Measurements from ENCODE around the gene SPTB. TPM values are rescaled to one million over a fixed set of nuclear protein-coding genes. Genes with fewer than 3 reads are reported as not detected.
"Not testable (repeated sequence)": the region's sequence is repeated elsewhere in the genome, so short reads cannot be mapped to it uniquely, and the experiment has no call there.

SPTB gene
- total RNA-seq, 1 experiment from 2014 or later, result 2.3 TPM

DNA sequence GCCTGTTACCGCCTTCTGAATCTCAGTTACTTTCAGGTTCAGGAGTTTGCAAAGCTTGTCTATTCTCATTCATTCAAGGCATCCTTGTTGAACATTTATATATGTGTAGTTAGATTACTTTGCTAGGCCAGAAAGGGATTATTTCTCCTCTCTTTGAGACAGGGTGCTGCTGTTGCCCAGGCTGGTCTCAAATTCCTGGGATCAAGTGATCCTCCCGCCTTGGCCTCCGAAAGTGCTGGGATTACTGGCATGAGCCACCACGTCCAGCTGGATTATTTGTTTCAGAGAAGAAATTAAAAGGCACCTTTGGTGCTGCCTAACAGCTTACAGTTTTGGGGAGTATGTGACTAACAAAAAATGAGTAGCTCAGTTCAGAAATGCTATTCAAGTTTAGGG is 35.3 kb upstream of the SPTB start:
- H3F3A ChIP-seq (ENCODE audit: low read length, unreplicated experiment), result no peaks in the 10 kb centered on the region
- peak overlapping the region; percentile 85 for H3K4me3 ChIP-seq (ENCODE audit: low read length)
- H2AFZ ChIP-seq (ENCODE audit: low read length), result peak overlapping the region; percentile 83
- peak overlapping the region; percentile 95 for H3K9ac ChIP-seq (ENCODE audit: low read length)
- BruUV-seq (replicated peaks), result TSS peak; percentile 61
- DNase-seq, result no peak
- H3K4me1 ChIP-seq (ENCODE audit: insufficient read depth, low read length), result peaks cover 15% of the 10 kb centered on the region
- CTCF ChIA-PET, result interaction anchor here (1.2 kb wide), 1 partner anchor 105 kb away, joined by 3 read pairs; no protein-coding TSS in a partner anchor
- intact Hi-C loops (cut with micrococcal nuclease), result no loop called here
- TF ChIP-seq EZH2 (IDR thresholded peaks at IDR 0.05; ENCODE audit: low read length, unreplicated experiment) (no peak), EZH2phosphoT487 (IDR thresholded peaks at IDR 0.05; ENCODE audit: borderline replicate concordance, low read length) (no peak)
- TF ChIP-seq, protein P1, sequence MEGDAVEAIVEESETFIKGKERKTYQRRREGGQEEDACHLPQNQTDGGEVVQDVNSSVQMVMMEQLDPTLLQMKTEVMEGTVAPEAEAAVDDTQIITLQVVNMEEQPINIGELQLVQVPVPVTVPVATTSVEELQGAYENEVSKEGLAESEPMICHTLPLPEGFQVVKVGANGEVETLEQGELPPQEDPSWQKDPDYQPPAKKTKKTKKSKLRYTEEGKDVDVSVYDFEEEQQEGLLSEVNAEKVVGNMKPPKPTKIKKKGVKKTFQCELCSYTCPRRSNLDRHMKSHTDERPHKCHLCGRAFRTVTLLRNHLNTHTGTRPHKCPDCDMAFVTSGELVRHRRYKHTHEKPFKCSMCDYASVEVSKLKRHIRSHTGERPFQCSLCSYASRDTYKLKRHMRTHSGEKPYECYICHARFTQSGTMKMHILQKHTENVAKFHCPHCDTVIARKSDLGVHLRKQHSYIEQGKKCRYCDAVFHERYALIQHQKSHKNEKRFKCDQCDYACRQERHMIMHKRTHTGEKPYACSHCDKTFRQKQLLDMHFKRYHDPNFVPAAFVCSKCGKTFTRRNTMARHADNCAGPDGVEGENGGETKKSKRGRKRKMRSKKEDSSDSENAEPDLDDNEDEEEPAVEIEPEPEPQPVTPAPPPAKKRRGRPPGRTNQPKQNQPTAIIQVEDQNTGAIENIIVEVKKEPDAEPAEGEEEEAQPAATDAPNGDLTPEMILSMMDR (conservative IDR thresholded peaks at IDR 0.05; ENCODE audit: low read depth, low read length), result no peak
- H3K79me2 ChIP-seq (ENCODE audit: low read length), result peaks cover 56% of the 10 kb centered on the region
- no peaks in the 10 kb centered on the region for H3K27me3 ChIP-seq (ENCODE audit: low read length)
- H3K4me2 ChIP-seq (ENCODE audit: low read length), result peak overlapping the region; percentile 94
- H3K36me3 ChIP-seq (ENCODE audit: low read depth, low read length), result no peaks in the 10 kb centered on the region; the same call in 1 of the 2 replicates
- H3K9me3 ChIP-seq (ENCODE audit: low read length), result no peaks in the 10 kb centered on the region
- no peak for ATAC-seq
- 0 out of 2 replicates have a peak, but pooled peaks cover 3% of the 10 kb centered on the region for H4K20me1 ChIP-seq (ENCODE audit: low read length)
- POLR2A ChIA-PET (ENCODE audit: unreplicated experiment), result interaction anchor here (0.5 to 0.6 kb wide), 3 partner anchors 197 to 336 kb away, joined by 3 to 7 read pairs (median 4); no protein-coding TSS in a partner anchor
- no peak overlapping the region for H3K27ac ChIP-seq (ENCODE audit: low read length)
- no peaks in the 10 kb centered on the region for H3K9me2 ChIP-seq (replicated peaks; ENCODE audit: low read length)

DNA sequence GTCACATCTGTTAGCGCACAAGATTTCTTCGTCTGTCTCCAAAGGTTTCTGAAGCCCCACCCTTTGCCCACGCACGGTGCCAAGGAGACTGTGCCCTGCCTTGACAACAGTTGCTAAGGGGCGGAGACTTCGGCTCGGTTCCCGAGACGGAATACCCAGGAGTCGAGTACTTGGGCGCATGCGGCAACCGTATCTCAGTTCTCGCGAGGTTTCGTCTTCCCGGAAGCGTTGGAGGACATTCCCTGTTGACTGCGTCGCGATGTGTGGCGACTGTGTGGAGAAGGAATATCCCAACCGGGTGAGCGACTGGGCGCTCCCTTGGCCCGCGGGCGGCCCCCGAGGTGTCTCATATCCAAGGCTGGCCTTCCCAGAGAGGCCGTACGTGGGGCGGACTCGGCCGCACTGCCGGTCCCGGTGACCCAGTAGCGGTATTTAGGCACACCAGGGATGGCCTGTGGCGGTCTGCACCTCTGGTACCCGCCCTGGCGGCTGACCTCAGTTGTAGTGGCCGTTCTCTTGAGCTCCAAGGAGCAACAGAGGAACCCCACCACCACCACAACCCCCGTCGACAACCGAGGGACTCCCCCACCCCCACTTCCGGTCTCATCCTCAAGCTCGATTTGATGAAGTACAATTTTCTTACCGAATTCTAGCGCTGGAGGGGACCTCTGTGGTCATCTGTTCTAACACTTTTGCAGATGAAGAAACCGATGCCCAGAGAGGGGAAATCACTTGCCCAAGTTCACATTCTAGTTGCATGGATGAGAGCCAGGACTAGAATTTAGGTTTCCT is 34.7 kb upstream of the SPTB start, which contains the start of gene CHURC1:
Gene CHURC1 (plus strand): TSS at position 219 of the 792 bp plus-strand sequence. CDS start 41 bp downstream, at position 260.
- peaks cover 15% of the 10 kb centered on the region for H3K4me1 ChIP-seq (ENCODE audit: insufficient read depth, low read length)
- no peaks in the 10 kb centered on the region for H3K9me2 ChIP-seq (replicated peaks; ENCODE audit: low read length)
- H3K9me3 ChIP-seq (ENCODE audit: low read length), result no peaks in the 10 kb centered on the region
- H3K79me2 ChIP-seq (ENCODE audit: low read length), result peaks cover 50% of the 10 kb centered on the region
- TF ChIP-seq, protein P1 (conservative IDR thresholded peaks at IDR 0.05; ENCODE audit: low read depth, low read length), result no peak
- TF ChIP-seq EZH2phosphoT487 (IDR thresholded peaks at IDR 0.05; ENCODE audit: borderline replicate concordance, low read length) (no peak), EZH2 (IDR thresholded peaks at IDR 0.05; ENCODE audit: low read length, unreplicated experiment) (no peak)
- CTCF ChIA-PET, result interaction anchor here (0.5 to 1.2 kb wide), 2 partner anchors 105 to 374 kb away, joined by 3 to 5 read pairs; no protein-coding TSS in a partner anchor
- POLR2A ChIA-PET (ENCODE audit: unreplicated experiment), result interaction anchor here (0.5 to 0.7 kb wide), 4 partner anchors 72 to 569 kb away, joined by 3 to 7 read pairs (median 3); no protein-coding TSS in a partner anchor
- no TSS peak for BruUV-seq (replicated peaks)
- H3K27ac ChIP-seq (ENCODE audit: low read length), result peak within 1 kb of the TSS; percentile 48
- DNase-seq, result peak; percentile 100
- peak within 1 kb of the TSS; percentile 94 for H3K4me2 ChIP-seq (ENCODE audit: low read length)
- H3K4me3 ChIP-seq (ENCODE audit: low read length), result peak within 1 kb of the TSS; percentile 85
- intact Hi-C loops (cut with micrococcal nuclease), result loop anchor here (1.0 to 5.0 kb wide), 2 partner anchors 72 to 107 kb away; partner anchors contain the start of gene FNTB
- no peaks in the 10 kb centered on the region; the same call in 1 of the 2 replicates for H3K36me3 ChIP-seq (ENCODE audit: low read depth, low read length)
- H4K20me1 ChIP-seq (ENCODE audit: low read length), result 0 out of 2 replicates have a peak, but pooled peaks cover 3% of the 10 kb centered on the region
- H2AFZ ChIP-seq (ENCODE audit: low read length), result peak within 1 kb of the TSS; percentile 93
- peak; percentile 99 for ATAC-seq
- H3K27me3 ChIP-seq (ENCODE audit: low read length), result no peaks in the 10 kb centered on the region
- H3K9ac ChIP-seq (ENCODE audit: low read length), result peak within 1 kb of the TSS; percentile 95
- no peaks in the 10 kb centered on the region for H3F3A ChIP-seq (ENCODE audit: low read length, unreplicated experiment)

DNA sequence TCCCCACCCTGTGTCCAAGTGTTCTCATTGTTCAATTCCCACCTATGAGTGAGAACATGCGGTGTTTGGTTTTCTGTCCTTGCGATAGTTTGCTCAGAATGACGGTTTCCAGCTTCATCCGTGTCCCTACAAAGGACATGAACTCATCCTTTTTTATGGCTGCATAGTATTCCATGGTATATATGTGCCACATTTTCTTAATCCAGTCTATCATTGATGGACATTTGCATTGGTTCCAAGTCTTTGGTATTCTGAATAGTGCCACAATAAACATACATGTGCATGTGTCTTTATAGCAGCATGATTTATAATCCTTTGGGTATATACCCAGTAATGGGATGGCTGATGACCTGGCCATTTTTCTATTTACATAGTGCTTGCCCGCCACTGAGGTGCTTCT is 33.8 kb upstream of the SPTB start:
- peaks cover 40% of the 10 kb centered on the region for H3K79me2 ChIP-seq (ENCODE audit: low read length)
- H3K27ac ChIP-seq (ENCODE audit: low read length); ATAC-seq; H4K20me1 ChIP-seq (ENCODE audit: low read length); DNase-seq; BruUV-seq (replicated peaks); H3K9me2 ChIP-seq (replicated peaks; ENCODE audit: low read length); H3K36me3 ChIP-seq (ENCODE audit: low read depth, low read length); CTCF ChIA-PET; H3K27me3 ChIP-seq (ENCODE audit: low read length); H3F3A ChIP-seq (ENCODE audit: low read length, unreplicated experiment); H3K9me3 ChIP-seq (ENCODE audit: low read length): not testable (repeated sequence)
- intact Hi-C loops (cut with micrococcal nuclease), result loop anchor here (5.0 kb wide), 1 partner anchor 106 kb away; no protein-coding TSS in a partner anchor
- 0 out of 2 replicates have a peak overlapping the region, but pooled peaks have one; percentile 13 for H3K9ac ChIP-seq (ENCODE audit: low read length)
- H2AFZ ChIP-seq (ENCODE audit: low read length), result peak overlapping the region; percentile 93
- peaks cover 15% of the 10 kb centered on the region for H3K4me1 ChIP-seq (ENCODE audit: insufficient read depth, low read length)
- H3K4me3 ChIP-seq (ENCODE audit: low read length), result peak overlapping the region; percentile 85
- H3K4me2 ChIP-seq (ENCODE audit: low read length), result peak overlapping the region; percentile 94
- POLR2A ChIA-PET (ENCODE audit: unreplicated experiment), result interaction anchor here (0.7 kb wide), 1 partner anchor 570 kb away, joined by 3 read pairs; no protein-coding TSS in a partner anchor

All from PC-3 (cell line).